Measurements from ENCODE around the gene STBD1.

DNA sequence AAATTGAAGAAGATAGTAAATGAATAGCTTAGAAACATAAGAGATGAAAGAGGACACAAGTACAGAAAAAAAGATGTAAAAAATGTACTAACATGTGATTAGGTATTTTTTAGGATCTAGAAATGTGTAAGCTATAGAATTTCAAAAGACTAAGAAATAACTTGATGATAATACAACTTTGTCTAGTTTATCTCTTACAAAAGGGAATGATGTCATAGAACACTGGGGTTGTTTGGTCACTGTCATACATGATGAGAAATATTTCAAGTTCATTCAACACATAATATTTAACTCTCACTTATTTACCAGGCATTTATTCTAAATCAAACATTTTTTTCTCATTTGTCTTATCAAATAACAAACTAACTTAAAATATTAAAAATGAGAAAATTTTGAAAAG is 18.5 kb downstream of the STBD1 start:
- no peak for TF ChIP-seq TCF12 (IDR thresholded peaks at IDR 0.05; ENCODE audit: low read depth)
- no peak for TF ChIP-seq FOXM1 (IDR thresholded peaks at IDR 0.05; ENCODE audit: borderline replicate concordance, low read depth)
- no peak for TF ChIP-seq MAX (IDR thresholded peaks at IDR 0.05)
- TF ChIP-seq ZBTB7A (IDR thresholded peaks at IDR 0.05; ENCODE audit: low read depth): no peak
